ENCODE results near the gene HRAS.

DNA sequence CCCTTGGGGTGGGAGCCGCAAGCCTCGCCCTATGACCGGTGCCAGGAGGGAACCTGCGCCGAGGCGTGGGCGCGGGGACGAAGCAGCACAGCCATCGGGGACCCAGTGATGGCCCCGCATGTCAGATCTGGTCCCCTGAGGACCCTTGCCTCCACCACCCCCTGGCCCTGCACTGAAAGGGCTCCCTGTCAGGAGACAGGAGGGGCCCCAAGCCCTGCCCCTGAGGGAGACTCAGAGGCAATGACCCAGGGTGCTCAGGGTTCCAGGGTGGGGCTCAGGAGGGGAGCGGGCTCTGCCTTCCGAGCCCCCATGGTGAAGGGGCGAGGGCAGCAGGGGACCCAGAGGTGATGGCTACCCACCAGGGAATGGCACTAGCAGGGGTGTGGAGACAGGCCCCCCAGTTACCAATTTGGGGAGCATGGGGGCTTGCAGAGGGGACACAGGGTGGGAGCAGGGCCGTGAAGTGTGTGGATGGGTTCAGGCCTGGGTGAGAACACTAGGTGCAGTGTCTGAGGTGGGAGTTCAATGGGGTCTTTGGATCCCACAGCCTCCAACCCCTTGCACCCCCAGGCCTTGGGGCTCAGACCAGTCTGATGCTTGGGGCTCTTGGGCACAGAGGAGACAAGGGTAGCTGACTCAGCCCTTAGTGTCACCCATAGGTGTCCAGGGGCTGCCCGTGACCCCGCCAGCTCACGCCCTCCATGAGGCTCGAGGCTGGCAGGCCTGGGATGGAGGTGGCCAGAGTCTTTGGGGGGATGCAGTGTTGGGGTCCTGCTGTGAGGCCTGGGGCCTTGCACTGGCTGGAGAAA is 2.5 kb upstream of the HRAS start:
- TF ChIP-seq, protein P1, sequence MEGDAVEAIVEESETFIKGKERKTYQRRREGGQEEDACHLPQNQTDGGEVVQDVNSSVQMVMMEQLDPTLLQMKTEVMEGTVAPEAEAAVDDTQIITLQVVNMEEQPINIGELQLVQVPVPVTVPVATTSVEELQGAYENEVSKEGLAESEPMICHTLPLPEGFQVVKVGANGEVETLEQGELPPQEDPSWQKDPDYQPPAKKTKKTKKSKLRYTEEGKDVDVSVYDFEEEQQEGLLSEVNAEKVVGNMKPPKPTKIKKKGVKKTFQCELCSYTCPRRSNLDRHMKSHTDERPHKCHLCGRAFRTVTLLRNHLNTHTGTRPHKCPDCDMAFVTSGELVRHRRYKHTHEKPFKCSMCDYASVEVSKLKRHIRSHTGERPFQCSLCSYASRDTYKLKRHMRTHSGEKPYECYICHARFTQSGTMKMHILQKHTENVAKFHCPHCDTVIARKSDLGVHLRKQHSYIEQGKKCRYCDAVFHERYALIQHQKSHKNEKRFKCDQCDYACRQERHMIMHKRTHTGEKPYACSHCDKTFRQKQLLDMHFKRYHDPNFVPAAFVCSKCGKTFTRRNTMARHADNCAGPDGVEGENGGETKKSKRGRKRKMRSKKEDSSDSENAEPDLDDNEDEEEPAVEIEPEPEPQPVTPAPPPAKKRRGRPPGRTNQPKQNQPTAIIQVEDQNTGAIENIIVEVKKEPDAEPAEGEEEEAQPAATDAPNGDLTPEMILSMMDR (IDR thresholded peaks at IDR 0.05): no peak
- no peak for TF ChIP-seq POLR2A (IDR thresholded peaks at IDR 0.05)

Data from gastroesophageal sphincter (tissue), 3 donors.